ENCODE measurements around the gene KRT82. TPM values are rescaled to one million over a fixed set of nuclear protein-coding genes. Genes with fewer than 3 reads are reported as not detected.

KRT82 gene
- total and polyA plus RNA-seq, 2 of the 8 experiments (the other 6 are each of a cell fraction or from before 2014, with no cell fraction given), result not detected

- TF ChIP-seq NRF1 (IDR thresholded peaks at IDR 0.05; ENCODE audit: low read depth, low read length) (no peak), CHD1 (IDR thresholded peaks at IDR 0.05; ENCODE audit: low read depth, low read length) (no peak), TAF1 (IDR thresholded peaks at IDR 0.05; ENCODE audit: low read depth, low read length) (no peak), SRF (IDR thresholded peaks at IDR 0.05; ENCODE audit: low read depth, low read length) (no peak)
- TF ChIP-seq, protein P1, sequence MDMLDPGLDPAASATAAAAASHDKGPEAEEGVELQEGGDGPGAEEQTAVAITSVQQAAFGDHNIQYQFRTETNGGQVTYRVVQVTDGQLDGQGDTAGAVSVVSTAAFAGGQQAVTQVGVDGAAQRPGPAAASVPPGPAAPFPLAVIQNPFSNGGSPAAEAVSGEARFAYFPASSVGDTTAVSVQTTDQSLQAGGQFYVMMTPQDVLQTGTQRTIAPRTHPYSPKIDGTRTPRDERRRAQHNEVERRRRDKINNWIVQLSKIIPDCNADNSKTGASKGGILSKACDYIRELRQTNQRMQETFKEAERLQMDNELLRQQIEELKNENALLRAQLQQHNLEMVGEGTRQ (IDR thresholded peaks at IDR 0.05; ENCODE audit: low read length), result no peak
Measured at GRCh38 chr12:52414936-52415335, 8.8 kb upstream of the KRT82 start (continued).
